Measurements from ENCODE around the gene CCDC57.
"Not testable (repeated sequence)": the region's sequence is repeated elsewhere in the genome, so short reads cannot be mapped to it uniquely, and the experiment has no call there.

Gene CCDC57

GRCh38 chr17:82175951-82176350 is 36.7 kb downstream of the CCDC57 start:
- Histone ChIP-seq H3K4me2 (ENCODE audit: insufficient read depth, low read length) (no peak overlapping the region), H3K4me3 (ENCODE audit: low read depth in 1 of 2, low read length in 2 of 2) (no peak overlapping the region), H3K4me1 (ENCODE audit: insufficient read depth, low read length) (no peaks in the 10 kb centered on the region), H3K27me3 (ENCODE audit: insufficient read depth, low read length, poor library complexity) (no peaks in the 10 kb centered on the region), H3K27ac (ENCODE audit: low read length) (no peak overlapping the region), H3K9ac (ENCODE audit: low read depth, low read length) (no peak overlapping the region), H2AFZ (ENCODE audit: low read depth, low read length) (no peak overlapping the region), H3K9me3 (ENCODE audit: insufficient read depth, low read length, severe bottlenecking) (no peaks in the 10 kb centered on the region), H4K20me1 (ENCODE audit: insufficient read depth, low read length) (no peaks in the 10 kb centered on the region), H3K79me2 (ENCODE audit: insufficient read depth, low read length) (no peaks in the 10 kb centered on the region), H3K36me3 (ENCODE audit: insufficient read depth, low read length) (peaks cover 70% of the 10 kb centered on the region)
- ATAC-seq (ENCODE audit: insufficient read depth, low read depth) (no peak), DNase-seq (no peak)
- TF ChIP-seq CTCF (IDR thresholded peaks at IDR 0.05; ENCODE audit: borderline replicate concordance, extremely low read depth, low read length, poor library complexity, severe bottlenecking) (no peak), EZH2 (IDR thresholded peaks at IDR 0.05; ENCODE audit: borderline replicate concordance, low read depth, low read length, severe bottlenecking) (no peak)

- DNase-seq (no peak), ATAC-seq (ENCODE audit: insufficient read depth, low read depth) (no peak)
- no peaks in the 10 kb centered on the region for H4K20me1 ChIP-seq (ENCODE audit: insufficient read depth, low read length)
- no peak overlapping the region for H3K27ac ChIP-seq (ENCODE audit: low read length)
- no peaks in the 10 kb centered on the region for H3K9me3 ChIP-seq (ENCODE audit: insufficient read depth, low read length, severe bottlenecking)
- no peaks in the 10 kb centered on the region for H3K27me3 ChIP-seq (ENCODE audit: insufficient read depth, low read length, poor library complexity)
- peaks cover 73% of the 10 kb centered on the region for H3K36me3 ChIP-seq (ENCODE audit: insufficient read depth, low read length)
- no peak overlapping the region for H3K4me2 ChIP-seq (ENCODE audit: insufficient read depth, low read length)
- no peak overlapping the region for H2AFZ ChIP-seq (ENCODE audit: low read depth, low read length)
- no peak overlapping the region for H3K9ac ChIP-seq (ENCODE audit: low read depth, low read length)
- no peak for TF ChIP-seq CTCF (IDR thresholded peaks at IDR 0.05; ENCODE audit: borderline replicate concordance, extremely low read depth, low read length, poor library complexity, severe bottlenecking)
- TF ChIP-seq EZH2 (IDR thresholded peaks at IDR 0.05; ENCODE audit: borderline replicate concordance, low read depth, low read length, severe bottlenecking): no peak
- no peaks in the 10 kb centered on the region for H3K4me1 ChIP-seq (ENCODE audit: insufficient read depth, low read length)
- no peak overlapping the region for H3K4me3 ChIP-seq (ENCODE audit: low read depth in 1 of 2, low read length in 2 of 2)
- no peaks in the 10 kb centered on the region for H3K79me2 ChIP-seq (ENCODE audit: insufficient read depth, low read length)
Measured at GRCh38 chr17:82175201-82175600, 37.4 kb downstream of the CCDC57 start.

- not testable (repeated sequence) for H3K4me3 ChIP-seq (ENCODE audit: low read depth in 1 of 2, low read length in 2 of 2); H3K9ac ChIP-seq (ENCODE audit: low read depth, low read length); DNase-seq; H3K4me2 ChIP-seq (ENCODE audit: insufficient read depth, low read length); H3K27me3 ChIP-seq (ENCODE audit: insufficient read depth, low read length, poor library complexity); H2AFZ ChIP-seq (ENCODE audit: low read depth, low read length); H4K20me1 ChIP-seq (ENCODE audit: insufficient read depth, low read length); H3K27ac ChIP-seq (ENCODE audit: low read length); ATAC-seq (ENCODE audit: insufficient read depth, low read depth); H3K9me3 ChIP-seq (ENCODE audit: insufficient read depth, low read length, severe bottlenecking); H3K4me1 ChIP-seq (ENCODE audit: insufficient read depth, low read length); H3K79me2 ChIP-seq (ENCODE audit: insufficient read depth, low read length)
- H3K36me3 ChIP-seq (ENCODE audit: insufficient read depth, low read length): peaks cover 75% of the 10 kb centered on the region
Measured at GRCh38 chr17:82174042-82174857, 38.4 kb downstream of the CCDC57 start.

- Histone ChIP-seq H3K36me3 (ENCODE audit: insufficient read depth, low read length) (peaks cover 68% of the 10 kb centered on the region), H2AFZ (ENCODE audit: low read depth, low read length) (no peak overlapping the region), H3K4me2 (ENCODE audit: insufficient read depth, low read length) (no peak overlapping the region), H3K9ac (ENCODE audit: low read depth, low read length) (no peak overlapping the region), H3K4me3 (ENCODE audit: low read depth in 1 of 2, low read length in 2 of 2) (no peak overlapping the region), H3K9me3 (ENCODE audit: insufficient read depth, low read length, severe bottlenecking) (no peaks in the 10 kb centered on the region), H3K27ac (ENCODE audit: low read length) (no peak overlapping the region), H3K27me3 (ENCODE audit: insufficient read depth, low read length, poor library complexity) (no peaks in the 10 kb centered on the region), H3K79me2 (ENCODE audit: insufficient read depth, low read length) (no peaks in the 10 kb centered on the region), H3K4me1 (ENCODE audit: insufficient read depth, low read length) (no peaks in the 10 kb centered on the region), H4K20me1 (ENCODE audit: insufficient read depth, low read length) (no peaks in the 10 kb centered on the region)
- no peak for ATAC-seq (ENCODE audit: insufficient read depth, low read depth)
- TF ChIP-seq EZH2 (IDR thresholded peaks at IDR 0.05; ENCODE audit: borderline replicate concordance, low read depth, low read length, severe bottlenecking) (no peak), CTCF (IDR thresholded peaks at IDR 0.05; ENCODE audit: borderline replicate concordance, extremely low read depth, low read length, poor library complexity, severe bottlenecking) (no peak)
- no peak for DNase-seq
Measured at GRCh38 chr17:82173351-82174041, 39.1 kb downstream of the CCDC57 start.
